SKM-1 treated with dmso at 0.1 percent for 144 hours (cell line): ENCODE data around the gene FAM163A.
"Not testable (repeated sequence)": the region's sequence is repeated elsewhere in the genome, so short reads cannot be mapped to it uniquely, and the experiment has no call there.

Experiments used
- DNase-seq: peaks from one replicate; lab custom pipeline; 2025; ENCODE audit not compliant: unreplicated experiment; lab: John Stamatoyannopoulos, UW

Gene FAM163A

GRCh38 chr1:179831852-179832699 lies 89.0 kb downstream of the FAM163A start:
- no peak for DNase-seq

DNA sequence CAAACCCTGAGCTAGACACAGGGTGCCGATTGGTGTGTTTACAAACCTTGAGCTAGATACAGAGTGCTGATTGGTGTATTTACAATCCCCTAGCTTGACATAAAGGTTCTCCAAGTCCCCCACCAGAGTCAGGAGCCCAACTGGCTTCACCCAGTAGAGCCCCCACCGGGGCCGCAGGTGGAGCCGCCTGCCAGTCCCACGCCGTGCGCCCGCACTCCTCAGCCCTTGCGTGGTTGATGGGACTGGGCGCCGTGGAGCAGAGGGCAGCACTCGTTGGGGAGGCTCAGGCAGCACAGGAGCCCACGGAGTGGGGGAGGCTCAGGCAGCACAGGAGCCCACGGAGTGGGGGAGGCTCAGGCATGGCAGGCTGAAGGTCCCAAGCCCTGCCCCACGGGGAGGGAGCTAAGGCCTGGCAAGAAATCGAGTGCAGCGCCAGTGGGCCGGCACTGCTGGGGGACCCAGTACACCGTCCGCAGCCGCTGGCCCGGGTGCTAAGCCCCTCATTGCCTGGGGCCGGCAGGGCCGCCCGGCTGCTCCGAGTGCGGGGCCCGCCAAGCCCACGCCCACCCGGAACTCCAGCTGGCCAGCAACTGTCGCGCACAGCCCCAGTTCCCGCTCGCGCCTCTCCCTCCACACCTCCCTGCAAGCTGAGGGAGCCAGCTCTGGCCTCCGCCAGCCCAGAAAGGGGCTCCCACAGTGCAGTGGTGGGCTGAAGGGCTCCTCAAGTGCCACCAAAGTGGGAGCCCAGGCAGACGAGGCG lies 93.8 kb downstream of the FAM163A start:
- DNase-seq = not testable (repeated sequence)

DNA sequence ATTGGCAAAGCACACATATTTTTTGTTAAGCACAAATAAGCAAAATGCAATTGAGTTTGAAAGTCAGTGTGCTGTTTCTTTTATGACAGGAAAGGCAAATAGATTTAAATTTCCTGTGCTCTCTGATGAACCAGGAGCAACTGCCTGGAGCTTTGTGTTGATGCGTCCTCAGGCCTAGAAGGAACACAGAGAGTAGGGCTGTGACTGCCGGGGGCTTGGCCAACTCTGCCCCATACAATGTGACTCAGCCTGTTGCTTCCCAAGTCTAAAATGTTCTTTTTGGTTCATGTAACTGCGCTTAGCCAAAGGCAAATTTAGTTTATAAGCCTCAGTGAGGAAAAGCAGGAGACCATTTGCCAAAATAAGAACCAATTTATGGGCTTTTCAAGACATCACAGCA lies 97.0 kb downstream of the FAM163A start:
- DNase-seq = no peak

- no peak for DNase-seq
Measured at GRCh38 chr1:179848233-179848632, 105.1 kb downstream of the FAM163A start.

- no peak for DNase-seq
Measured at GRCh38 chr1:179853102-179853501, 110.0 kb downstream of the FAM163A start.

DNA sequence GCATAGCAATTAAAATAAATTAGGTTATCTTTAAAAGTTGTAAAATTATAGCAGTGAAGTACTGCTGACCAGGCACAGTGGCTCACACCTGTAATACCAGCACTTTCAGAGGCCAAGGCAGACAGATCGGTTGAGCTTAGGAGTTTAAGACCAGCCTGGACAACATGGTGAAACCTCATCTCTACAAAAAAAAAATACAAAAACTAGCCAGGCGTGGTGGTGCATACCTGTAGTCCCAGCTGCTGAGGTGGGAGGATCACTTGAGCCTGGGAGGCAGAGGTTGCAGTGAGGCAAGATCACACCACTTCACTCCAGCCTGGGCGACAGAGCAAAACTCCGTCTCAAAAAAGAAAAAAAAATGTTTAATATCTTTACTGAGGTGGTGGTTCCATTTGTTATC lies 112.7 kb downstream of the FAM163A start:
- DNase-seq = not testable (repeated sequence)

DNA sequence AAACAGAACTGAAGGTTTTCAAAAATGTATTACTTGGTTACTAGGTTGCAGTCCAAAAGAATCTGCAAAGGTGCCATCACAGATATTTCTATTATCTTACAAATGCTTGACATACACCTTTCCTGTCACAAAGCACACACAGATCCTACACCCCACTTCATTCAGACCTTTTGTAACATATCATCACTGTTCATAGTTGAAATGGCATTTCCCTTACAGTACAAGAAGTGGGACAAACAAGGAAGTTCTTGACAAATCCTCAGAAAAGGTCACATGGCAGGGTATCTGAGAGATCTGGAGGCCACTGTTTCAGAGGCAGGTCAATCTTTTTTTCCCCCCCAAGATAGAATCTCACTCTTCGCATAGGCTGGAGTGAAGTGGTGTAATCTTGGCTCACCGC lies 113.2 kb downstream of the FAM163A start:
- no peak for DNase-seq

DNA sequence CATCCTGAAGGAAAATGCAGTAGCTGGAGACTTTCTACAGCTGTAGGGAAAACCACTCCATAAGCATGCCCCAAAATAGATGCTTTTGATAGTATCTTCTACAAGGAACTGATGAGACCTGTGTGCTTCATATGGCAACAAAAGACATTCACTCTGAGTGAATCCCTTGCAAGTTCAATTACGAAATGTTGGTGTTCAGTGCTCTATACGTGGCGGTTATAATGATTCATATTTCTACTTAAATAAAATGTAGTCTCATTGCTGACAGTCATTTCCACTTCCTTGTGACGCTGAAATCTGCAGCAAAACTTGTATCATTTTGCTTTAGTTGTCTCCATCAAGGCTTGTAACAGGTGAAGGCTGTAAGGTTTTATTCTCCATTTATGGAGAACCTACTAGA lies 113.9 kb downstream of the FAM163A start:
- no peak for DNase-seq

- DNase-seq = no peak
Measured at GRCh38 chr1:179860652-179861051, 117.6 kb downstream of the FAM163A start.

- no peak for DNase-seq
Measured at GRCh38 chr1:179865377-179865776, 122.3 kb downstream of the FAM163A start.
